ENCODE data around the gene PGBD5.
"Not testable (repeated sequence)": the region's sequence is repeated elsewhere in the genome, so short reads cannot be mapped to it uniquely, and the experiment has no call there.

The PGBD5 gene

GRCh38 chr1:230423261-230423660, 2.9 kb downstream of the PGBD5 start:
- no peaks in the 10 kb centered on the region for H3K9me3 ChIP-seq (ENCODE audit: control insufficient read depth, low read length)
- no peaks in the 10 kb centered on the region for H3K36me3 ChIP-seq (ENCODE audit: control insufficient read depth, insufficient read depth, low read length)
- peaks cover 48% of the 10 kb centered on the region for H3K27me3 ChIP-seq (ENCODE audit: control insufficient read depth, insufficient read depth, low read length)
- no peak overlapping the region for H3K9ac ChIP-seq (ENCODE audit: low read length)
- H3K4me1 ChIP-seq (ENCODE audit: control insufficient read depth, insufficient read depth, low read length) = peaks cover 6% of the 10 kb centered on the region
- no peak overlapping the region for H3K4me3 ChIP-seq (ENCODE audit: low read length)

DNA sequence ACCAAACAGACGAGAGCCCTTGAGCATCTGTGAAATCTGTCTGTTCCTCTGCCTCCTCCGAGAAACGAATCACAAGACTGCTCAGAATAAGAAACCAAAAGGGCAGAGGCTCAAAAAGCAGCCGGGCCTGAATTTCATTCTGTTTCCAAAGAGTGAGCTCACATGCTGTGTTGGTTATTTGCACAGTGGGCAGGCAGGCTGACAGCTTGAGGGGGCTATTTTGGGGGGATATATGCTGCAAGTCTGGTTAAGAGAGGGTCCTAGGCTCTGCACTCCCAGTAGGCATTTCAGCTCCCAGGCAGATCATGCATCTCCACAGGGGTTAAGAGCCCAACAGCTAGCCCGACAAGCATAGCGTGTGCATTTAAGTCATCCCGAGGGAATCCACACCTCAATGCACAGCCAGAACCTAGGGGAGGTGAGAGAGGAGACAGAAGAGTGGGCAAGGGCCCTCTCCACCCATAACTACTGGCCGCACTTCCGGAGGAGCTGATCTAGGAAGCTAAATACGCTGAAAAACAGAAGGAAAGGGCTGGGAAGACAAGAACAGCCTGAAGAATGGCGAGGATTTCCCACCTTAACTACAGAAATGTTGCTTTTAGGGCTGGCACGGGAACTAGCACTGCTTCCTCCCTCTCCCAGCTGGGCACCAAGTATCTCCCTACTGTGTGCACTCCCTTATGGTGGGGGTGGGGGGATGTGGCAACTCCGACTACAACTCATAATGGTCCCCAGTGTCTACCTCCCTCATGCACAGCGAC, 3.7 kb downstream of the PGBD5 start:
- H3K9ac ChIP-seq (ENCODE audit: low read length) = no peak overlapping the region
- peaks cover 40% of the 10 kb centered on the region for H3K27me3 ChIP-seq (ENCODE audit: control insufficient read depth, insufficient read depth, low read length)
- H3K4me3 ChIP-seq (ENCODE audit: low read length) = no peak overlapping the region
- H3K36me3 ChIP-seq (ENCODE audit: control insufficient read depth, insufficient read depth, low read length) = no peaks in the 10 kb centered on the region
- H3K9me3 ChIP-seq (ENCODE audit: control insufficient read depth, low read length) = no peaks in the 10 kb centered on the region
- H3K4me1 ChIP-seq (ENCODE audit: control insufficient read depth, insufficient read depth, low read length) = peaks cover 6% of the 10 kb centered on the region

GRCh38 chr1:230421481-230421880, 4.7 kb downstream of the PGBD5 start:
- H3K27me3 ChIP-seq (ENCODE audit: control insufficient read depth, insufficient read depth, low read length) = peaks cover 32% of the 10 kb centered on the region

DNA sequence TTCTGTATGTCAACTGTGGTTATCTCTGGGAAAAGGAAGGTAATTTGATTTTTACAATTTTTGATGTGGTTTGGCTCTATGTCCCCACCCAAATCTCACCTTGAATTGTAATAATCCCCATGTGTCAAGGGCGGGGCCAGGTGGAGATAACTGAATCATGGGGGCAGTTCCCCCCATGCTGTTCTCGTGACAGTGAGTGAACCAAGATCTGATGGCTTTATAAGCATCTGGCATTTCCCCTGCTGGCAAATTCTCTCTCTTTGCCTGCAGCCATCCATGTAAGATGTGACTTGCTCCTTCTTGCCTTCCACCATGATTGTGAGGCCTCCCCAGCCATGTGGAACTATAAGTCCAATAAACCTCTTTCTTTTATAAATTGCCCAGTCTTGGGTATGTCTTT, 5.8 kb downstream of the PGBD5 start:
- H3K9me3 ChIP-seq (ENCODE audit: control insufficient read depth, low read length); H3K4me3 ChIP-seq (ENCODE audit: low read length); H3K4me1 ChIP-seq (ENCODE audit: control insufficient read depth, insufficient read depth, low read length); H3K36me3 ChIP-seq (ENCODE audit: control insufficient read depth, insufficient read depth, low read length); H3K9ac ChIP-seq (ENCODE audit: low read length): not testable (repeated sequence)
- peaks cover 33% of the 10 kb centered on the region for H3K27me3 ChIP-seq (ENCODE audit: control insufficient read depth, insufficient read depth, low read length)

More at GRCh38 chr1:230421481-230421880, 4.7 kb downstream of the PGBD5 start:
- Histone ChIP-seq H3K9me3 (ENCODE audit: control insufficient read depth, low read length) (no peaks in the 10 kb centered on the region), H3K9ac (ENCODE audit: low read length) (no peak overlapping the region), H3K4me3 (ENCODE audit: low read length) (no peak overlapping the region), H3K4me1 (ENCODE audit: control insufficient read depth, insufficient read depth, low read length) (peaks cover 6% of the 10 kb centered on the region), H3K36me3 (ENCODE audit: control insufficient read depth, insufficient read depth, low read length) (no peaks in the 10 kb centered on the region)

DNA sequence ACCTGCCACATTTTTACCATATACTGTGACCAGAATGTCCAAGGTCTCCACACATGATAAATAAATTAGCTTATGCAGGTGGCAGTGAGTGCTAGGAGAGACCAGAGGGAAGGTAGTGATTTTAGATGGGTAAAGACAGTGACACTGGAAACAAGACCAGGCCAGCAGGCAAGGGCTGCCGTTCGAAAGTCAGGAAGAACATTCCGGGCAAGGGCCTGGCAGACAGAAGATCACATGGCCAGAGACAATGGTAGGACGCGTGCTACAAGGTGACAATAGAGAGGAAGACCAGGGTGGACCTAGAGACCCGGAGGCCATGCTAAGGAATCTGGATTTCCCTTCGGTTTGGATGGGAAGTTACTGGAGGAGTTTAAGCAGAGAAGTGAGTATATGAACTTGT, 9.7 kb downstream of the PGBD5 start:
- H3K4me3 ChIP-seq (ENCODE audit: low read length) = no peak overlapping the region
- peaks cover 2% of the 10 kb centered on the region for H3K27me3 ChIP-seq (ENCODE audit: control insufficient read depth, insufficient read depth, low read length)
- no peak overlapping the region for H3K9ac ChIP-seq (ENCODE audit: low read length)
- no peaks in the 10 kb centered on the region for H3K9me3 ChIP-seq (ENCODE audit: control insufficient read depth, low read length)
- no peaks in the 10 kb centered on the region for H3K36me3 ChIP-seq (ENCODE audit: control insufficient read depth, insufficient read depth, low read length)
- H3K4me1 ChIP-seq (ENCODE audit: control insufficient read depth, insufficient read depth, low read length) = no peaks in the 10 kb centered on the region

- Histone ChIP-seq H3K4me3 (ENCODE audit: low read length) (no peak overlapping the region), H3K27me3 (ENCODE audit: control insufficient read depth, insufficient read depth, low read length) (peaks cover 2% of the 10 kb centered on the region), H3K9ac (ENCODE audit: low read length) (no peak overlapping the region), H3K36me3 (ENCODE audit: control insufficient read depth, insufficient read depth, low read length) (no peaks in the 10 kb centered on the region), H3K4me1 (ENCODE audit: control insufficient read depth, insufficient read depth, low read length) (no peaks in the 10 kb centered on the region), H3K9me3 (ENCODE audit: control insufficient read depth, low read length) (no peaks in the 10 kb centered on the region)
Observed at GRCh38 chr1:230415405-230416132, 10.6 kb downstream of the PGBD5 start.

DNA sequence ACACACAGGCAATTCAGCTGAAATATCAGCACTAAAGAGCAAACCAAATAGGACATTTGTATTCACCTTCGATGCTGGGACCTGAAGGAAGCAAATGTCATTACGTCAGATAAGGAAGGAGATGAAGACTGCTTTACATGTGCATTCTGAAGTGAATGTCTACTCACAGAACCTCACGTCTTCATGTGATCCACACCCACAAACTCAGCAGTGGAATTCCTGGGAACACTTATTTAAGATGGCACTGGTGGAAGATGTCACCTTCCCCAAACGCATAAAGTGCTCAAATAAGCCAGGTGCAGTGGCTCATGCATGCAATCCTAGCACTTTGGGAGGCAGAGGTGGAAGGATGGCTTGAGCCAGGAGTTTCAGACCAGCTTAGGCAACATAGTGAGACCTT, 11.4 kb downstream of the PGBD5 start:
- Histone ChIP-seq H3K9ac (ENCODE audit: low read length) (no peak overlapping the region), H3K9me3 (ENCODE audit: control insufficient read depth, low read length) (no peaks in the 10 kb centered on the region), H3K4me1 (ENCODE audit: control insufficient read depth, insufficient read depth, low read length) (no peaks in the 10 kb centered on the region)

GRCh38 chr1:230414102-230414501, 12.0 kb downstream of the PGBD5 start:
- Histone ChIP-seq H3K27me3 (ENCODE audit: control insufficient read depth, insufficient read depth, low read length) (peaks cover 2% of the 10 kb centered on the region), H3K4me1 (ENCODE audit: control insufficient read depth, insufficient read depth, low read length) (no peaks in the 10 kb centered on the region), H3K4me3 (ENCODE audit: low read length) (no peak overlapping the region), H3K36me3 (ENCODE audit: control insufficient read depth, insufficient read depth, low read length) (no peaks in the 10 kb centered on the region), H3K9ac (ENCODE audit: low read length) (no peak overlapping the region), H3K9me3 (ENCODE audit: control insufficient read depth, low read length) (no peaks in the 10 kb centered on the region)

More for the DNA sequence above, 11.4 kb downstream of the PGBD5 start:
- Histone ChIP-seq H3K36me3 (ENCODE audit: control insufficient read depth, insufficient read depth, low read length) (no peaks in the 10 kb centered on the region), H3K4me3 (ENCODE audit: low read length) (no peak overlapping the region), H3K27me3 (ENCODE audit: control insufficient read depth, insufficient read depth, low read length) (peaks cover 2% of the 10 kb centered on the region)

DNA sequence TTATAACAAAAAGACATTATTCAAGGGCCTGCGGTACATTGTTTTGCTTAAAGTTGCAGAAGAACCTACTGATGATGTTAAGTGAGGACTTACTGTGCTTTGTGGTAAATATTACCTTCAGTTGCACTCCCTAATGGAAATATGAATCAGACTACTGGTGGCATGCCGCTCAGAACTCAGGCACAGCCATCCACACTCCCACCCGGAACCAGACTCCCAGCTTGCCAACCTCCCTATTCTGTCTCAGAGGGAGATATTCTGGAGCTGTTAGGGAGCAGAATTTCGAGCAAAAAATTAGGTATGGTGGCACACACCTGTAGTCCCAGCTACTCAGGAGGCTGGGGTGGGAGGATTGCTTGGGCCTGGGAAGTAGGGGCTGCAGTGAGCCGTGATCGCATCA, 13.1 kb downstream of the PGBD5 start:
- H3K4me3 ChIP-seq (ENCODE audit: low read length) = no peak overlapping the region
- no peaks in the 10 kb centered on the region for H3K4me1 ChIP-seq (ENCODE audit: control insufficient read depth, insufficient read depth, low read length)
- peaks cover 2% of the 10 kb centered on the region for H3K27me3 ChIP-seq (ENCODE audit: control insufficient read depth, insufficient read depth, low read length)
- H3K9me3 ChIP-seq (ENCODE audit: control insufficient read depth, low read length) = no peaks in the 10 kb centered on the region
- no peaks in the 10 kb centered on the region for H3K36me3 ChIP-seq (ENCODE audit: control insufficient read depth, insufficient read depth, low read length)
- H3K9ac ChIP-seq (ENCODE audit: low read length) = no peak overlapping the region

GRCh38 chr1:230408971-230409370, 17.2 kb downstream of the PGBD5 start:
- H3K4me3 ChIP-seq (ENCODE audit: low read length) = no peak overlapping the region
- no peaks in the 10 kb centered on the region for H3K36me3 ChIP-seq (ENCODE audit: control insufficient read depth, insufficient read depth, low read length)
- H3K4me1 ChIP-seq (ENCODE audit: control insufficient read depth, insufficient read depth, low read length) = no peaks in the 10 kb centered on the region
- H3K27me3 ChIP-seq (ENCODE audit: control insufficient read depth, insufficient read depth, low read length) = no peaks in the 10 kb centered on the region
- H3K9me3 ChIP-seq (ENCODE audit: control insufficient read depth, low read length) = no peaks in the 10 kb centered on the region
- no peak overlapping the region for H3K9ac ChIP-seq (ENCODE audit: low read length)

GRCh38 chr1:230407351-230407750, 18.8 kb downstream of the PGBD5 start:
- H3K9ac ChIP-seq (ENCODE audit: low read length) = no peak overlapping the region

DNA sequence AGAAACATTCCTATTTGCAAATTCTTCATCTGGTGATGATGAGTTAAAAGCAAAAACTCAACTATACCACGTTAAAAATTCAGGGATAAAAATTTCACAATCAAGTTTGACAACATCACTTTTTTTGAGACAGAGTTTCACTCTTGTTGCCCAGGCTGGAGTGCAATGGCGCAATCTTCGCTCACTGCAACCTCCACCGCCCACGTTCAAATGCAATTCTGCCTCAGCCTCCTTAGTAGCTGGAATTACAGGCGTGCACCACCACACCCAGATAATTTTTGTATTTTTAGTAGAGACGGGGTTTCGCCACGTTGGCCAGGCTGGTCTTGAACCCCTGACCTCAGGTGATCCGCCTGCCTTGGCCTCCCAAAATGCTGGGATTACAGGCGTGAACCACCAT, 19.4 kb downstream of the PGBD5 start:
- not testable (repeated sequence) for H3K27me3 ChIP-seq (ENCODE audit: control insufficient read depth, insufficient read depth, low read length); H3K9ac ChIP-seq (ENCODE audit: low read length); H3K4me1 ChIP-seq (ENCODE audit: control insufficient read depth, insufficient read depth, low read length); H3K4me3 ChIP-seq (ENCODE audit: low read length); H3K9me3 ChIP-seq (ENCODE audit: control insufficient read depth, low read length); H3K36me3 ChIP-seq (ENCODE audit: control insufficient read depth, insufficient read depth, low read length)

More at GRCh38 chr1:230407351-230407750, 18.8 kb downstream of the PGBD5 start:
- no peaks in the 10 kb centered on the region for H3K4me1 ChIP-seq (ENCODE audit: control insufficient read depth, insufficient read depth, low read length)
- H3K27me3 ChIP-seq (ENCODE audit: control insufficient read depth, insufficient read depth, low read length) = no peaks in the 10 kb centered on the region
- no peak overlapping the region for H3K4me3 ChIP-seq (ENCODE audit: low read length)
- no peaks in the 10 kb centered on the region for H3K9me3 ChIP-seq (ENCODE audit: control insufficient read depth, low read length)
- H3K36me3 ChIP-seq (ENCODE audit: control insufficient read depth, insufficient read depth, low read length) = no peaks in the 10 kb centered on the region

Measured in mucosa of stomach (tissue), 1 donor.